ENCODE results near the gene PRR15. TPM values are rescaled to one million over a fixed set of nuclear protein-coding genes. Genes with fewer than 3 reads are reported as not detected.

Gene PRR15
- total and polyA plus RNA-seq, 9 donors: 0.04 to 3.7 (median 0.69) TPM; not detected in 6

GRCh38 chr7:29596593-29597178, 33.1 kb downstream of the PRR15 start:
- H3K36me3 ChIP-seq (ENCODE audit: control insufficient read depth, insufficient read depth, low read length): no peaks in the 10 kb centered on the region
- no peaks in the 10 kb centered on the region for H3K27me3 ChIP-seq (ENCODE audit: control insufficient read depth, insufficient read depth, low read length)
- H3K4me3 ChIP-seq (ENCODE audit: low read length): no peak overlapping the region
- no peaks in the 10 kb centered on the region for H3K9me3 ChIP-seq (replicated peaks; ENCODE audit: control insufficient read depth, low read depth, low read length)
- no peak for DNase-seq
- no peak overlapping the region for H3K27ac ChIP-seq (ENCODE audit: low read length)
- no peaks in the 10 kb centered on the region for H3K4me1 ChIP-seq (ENCODE audit: control insufficient read depth, insufficient read depth, low read length)
- no CpG with 5 or more reads among the region's 3 CpGs for WGBS (ENCODE audit: insufficient coverage)

- WGBS (ENCODE audit: insufficient coverage): no CpG with 5 or more reads among the region's 2 CpGs
- H3K4me3 ChIP-seq (ENCODE audit: low read length): no peak overlapping the region
Observed at GRCh38 chr7:29597266-29597665, 33.6 kb downstream of the PRR15 start.

GRCh38 chr7:29598137-29598536, 34.5 kb downstream of the PRR15 start:
- no peak for DNase-seq
- H3K27ac ChIP-seq (ENCODE audit: low read length): no peak overlapping the region
- no CpG with 5 or more reads among the region's 3 CpGs for WGBS (ENCODE audit: insufficient coverage)
- H3K27me3 ChIP-seq (ENCODE audit: control insufficient read depth, insufficient read depth, low read length): no peaks in the 10 kb centered on the region
- no peaks in the 10 kb centered on the region for H3K9me3 ChIP-seq (replicated peaks; ENCODE audit: control insufficient read depth, low read depth, low read length)
- no peak overlapping the region for H3K4me3 ChIP-seq (ENCODE audit: low read length)
- H3K36me3 ChIP-seq (ENCODE audit: control insufficient read depth, insufficient read depth, low read length): no peaks in the 10 kb centered on the region
- H3K4me1 ChIP-seq (ENCODE audit: control insufficient read depth, insufficient read depth, low read length): no peaks in the 10 kb centered on the region

More at GRCh38 chr7:29597266-29597665, 33.6 kb downstream of the PRR15 start:
- no peak overlapping the region for H3K27ac ChIP-seq (ENCODE audit: low read length)
- no peaks in the 10 kb centered on the region for H3K9me3 ChIP-seq (replicated peaks; ENCODE audit: control insufficient read depth, low read depth, low read length)
- H3K27me3 ChIP-seq (ENCODE audit: control insufficient read depth, insufficient read depth, low read length): no peaks in the 10 kb centered on the region
- no peaks in the 10 kb centered on the region for H3K36me3 ChIP-seq (ENCODE audit: control insufficient read depth, insufficient read depth, low read length)
- H3K4me1 ChIP-seq (ENCODE audit: control insufficient read depth, insufficient read depth, low read length): no peaks in the 10 kb centered on the region
- DNase-seq: no peak

DNA sequence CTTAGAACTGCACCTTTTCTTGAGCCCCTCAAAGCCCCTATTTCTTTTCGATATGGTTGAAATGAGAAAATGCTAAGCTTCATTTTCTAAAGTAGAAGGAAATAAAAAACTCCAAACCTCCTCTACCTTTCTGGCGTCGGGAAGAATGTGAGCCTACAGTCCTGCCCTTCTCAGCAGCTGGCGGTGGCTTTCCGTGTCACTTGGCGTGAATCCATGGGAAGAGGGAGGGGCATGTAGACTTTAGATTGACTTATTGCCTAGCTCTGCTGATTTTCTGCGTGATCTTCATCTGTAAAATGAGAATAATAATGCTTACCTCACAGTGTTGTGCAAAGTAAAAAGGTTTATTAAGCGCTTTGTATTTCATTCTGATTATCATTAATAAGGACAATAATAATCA, 35.0 kb downstream of the PRR15 start:
- no peaks in the 10 kb centered on the region for H3K36me3 ChIP-seq (ENCODE audit: control insufficient read depth, insufficient read depth, low read length)
- no peak overlapping the region for H3K27ac ChIP-seq (ENCODE audit: low read length)
- no peak overlapping the region for H3K4me3 ChIP-seq (ENCODE audit: low read length)
- H3K4me1 ChIP-seq (ENCODE audit: control insufficient read depth, insufficient read depth, low read length): no peaks in the 10 kb centered on the region
- WGBS (ENCODE audit: insufficient coverage): 60% methylated on average over 3 of the region's 8 CpGs
- no peaks in the 10 kb centered on the region for H3K27me3 ChIP-seq (ENCODE audit: control insufficient read depth, insufficient read depth, low read length)
- H3K9me3 ChIP-seq (replicated peaks; ENCODE audit: control insufficient read depth, low read depth, low read length): no peaks in the 10 kb centered on the region
- DNase-seq: no peak

DNA sequence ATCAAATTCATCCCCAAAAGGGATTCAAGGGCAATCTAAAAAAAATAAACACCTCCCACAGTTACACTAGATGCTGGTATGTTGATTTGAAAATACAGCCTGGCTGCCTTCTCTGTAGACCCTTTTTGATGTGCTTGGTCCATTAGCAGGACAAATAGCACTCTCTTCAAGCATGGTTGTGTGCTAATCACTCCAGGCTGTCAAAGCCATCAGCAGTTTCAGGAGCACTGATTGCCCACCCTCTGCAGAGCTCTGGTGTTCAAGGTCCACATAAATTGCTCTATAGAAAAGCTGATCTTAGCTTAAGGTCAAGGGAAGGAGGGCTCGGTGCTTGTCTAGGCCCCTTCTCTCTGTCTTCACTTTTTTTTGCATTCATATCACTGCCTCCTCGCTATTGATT, 35.4 kb downstream of the PRR15 start:
- WGBS (ENCODE audit: insufficient coverage): no CpG with 5 or more reads among the region's 2 CpGs

GRCh38 chr7:29600661-29601060, 37.0 kb downstream of the PRR15 start:
- 70% methylated on average over 1 of the region's 4 CpGs for WGBS (ENCODE audit: insufficient coverage)
- Histone ChIP-seq H3K27me3 (ENCODE audit: control insufficient read depth, insufficient read depth, low read length) (no peaks in the 10 kb centered on the region), H3K36me3 (ENCODE audit: control insufficient read depth, insufficient read depth, low read length) (no peaks in the 10 kb centered on the region), H3K4me3 (ENCODE audit: low read length) (no peak overlapping the region), H3K4me1 (ENCODE audit: control insufficient read depth, insufficient read depth, low read length) (no peaks in the 10 kb centered on the region), H3K27ac (ENCODE audit: low read length) (no peak overlapping the region), H3K9me3 (replicated peaks; ENCODE audit: control insufficient read depth, low read depth, low read length) (no peaks in the 10 kb centered on the region)
- DNase-seq: no peak

More for the DNA sequence above, 35.4 kb downstream of the PRR15 start:
- H3K27me3 ChIP-seq (ENCODE audit: control insufficient read depth, insufficient read depth, low read length): no peaks in the 10 kb centered on the region
- no peak for DNase-seq
- H3K4me1 ChIP-seq (ENCODE audit: control insufficient read depth, insufficient read depth, low read length): no peaks in the 10 kb centered on the region
- H3K9me3 ChIP-seq (replicated peaks; ENCODE audit: control insufficient read depth, low read depth, low read length): no peaks in the 10 kb centered on the region
- no peaks in the 10 kb centered on the region for H3K36me3 ChIP-seq (ENCODE audit: control insufficient read depth, insufficient read depth, low read length)
- H3K27ac ChIP-seq (ENCODE audit: low read length): no peak overlapping the region
- H3K4me3 ChIP-seq (ENCODE audit: low read length): no peak overlapping the region

DNA sequence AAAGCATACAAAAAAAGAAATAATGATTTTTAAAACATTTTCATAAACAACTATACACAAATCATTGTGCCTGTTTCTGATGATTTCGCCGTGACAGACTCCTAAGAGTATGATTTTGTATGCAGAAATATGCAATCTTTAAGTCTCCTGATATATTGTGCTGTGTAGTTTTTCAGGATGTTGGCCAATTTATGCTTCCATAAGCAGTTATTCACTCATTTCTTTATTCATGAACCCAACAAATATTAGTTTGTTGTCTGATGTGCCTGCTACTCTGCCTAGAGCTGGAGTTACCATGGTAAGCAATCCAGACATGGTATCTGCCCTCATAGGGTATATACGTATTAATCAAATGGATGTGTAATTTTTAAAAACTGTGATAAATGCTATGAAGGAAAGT, 40.4 kb downstream of the PRR15 start:
- no peak overlapping the region for H3K27ac ChIP-seq (ENCODE audit: low read length)
- no peak for DNase-seq

DNA sequence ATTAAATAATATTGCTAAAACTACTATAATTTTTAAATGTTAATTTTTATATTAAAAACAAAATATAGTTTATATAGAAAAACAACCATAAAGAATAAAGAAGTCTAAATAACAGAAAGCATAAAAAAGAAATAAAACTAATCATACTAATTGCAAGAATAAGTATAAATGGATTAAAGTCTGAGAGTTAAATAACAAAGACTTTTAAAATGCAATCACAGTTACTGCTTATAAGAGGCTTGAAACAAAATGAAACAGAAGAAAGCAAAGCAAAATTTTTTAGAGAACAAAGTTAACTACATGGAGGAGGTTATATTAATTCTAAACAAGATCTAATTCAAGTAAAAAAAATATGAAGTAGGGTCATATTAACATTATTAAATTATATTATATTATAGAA, 41.1 kb downstream of the PRR15 start:
- H3K4me3 ChIP-seq (ENCODE audit: low read length): no peak overlapping the region

More for the DNA sequence above, 40.4 kb downstream of the PRR15 start:
- Histone ChIP-seq H3K4me1 (ENCODE audit: control insufficient read depth, insufficient read depth, low read length) (peaks cover 3% of the 10 kb centered on the region), H3K4me3 (ENCODE audit: low read length) (no peak overlapping the region), H3K9me3 (replicated peaks; ENCODE audit: control insufficient read depth, low read depth, low read length) (no peaks in the 10 kb centered on the region), H3K27me3 (ENCODE audit: control insufficient read depth, insufficient read depth, low read length) (no peaks in the 10 kb centered on the region), H3K36me3 (ENCODE audit: control insufficient read depth, insufficient read depth, low read length) (no peaks in the 10 kb centered on the region)
- 80% methylated on average over 1 of the region's 3 CpGs for WGBS (ENCODE audit: insufficient coverage)

GRCh38 chr7:29605671-29606070, 42.0 kb downstream of the PRR15 start:
- no peaks in the 10 kb centered on the region for H3K36me3 ChIP-seq (ENCODE audit: control insufficient read depth, insufficient read depth, low read length)
- H3K9me3 ChIP-seq (replicated peaks; ENCODE audit: control insufficient read depth, low read depth, low read length): no peaks in the 10 kb centered on the region
- DNase-seq: no peak
- H3K27ac ChIP-seq (ENCODE audit: low read length): no peak overlapping the region
- H3K27me3 ChIP-seq (ENCODE audit: control insufficient read depth, insufficient read depth, low read length): no peaks in the 10 kb centered on the region
- H3K4me1 ChIP-seq (ENCODE audit: control insufficient read depth, insufficient read depth, low read length): peaks cover 5% of the 10 kb centered on the region
- WGBS (ENCODE audit: insufficient coverage): 60% methylated on average over 1 of the region's 3 CpGs
- H3K4me3 ChIP-seq (ENCODE audit: low read length): no peak overlapping the region

More for the DNA sequence above, 41.1 kb downstream of the PRR15 start:
- Histone ChIP-seq H3K4me1 (ENCODE audit: control insufficient read depth, insufficient read depth, low read length) (peaks cover 4% of the 10 kb centered on the region), H3K9me3 (replicated peaks; ENCODE audit: control insufficient read depth, low read depth, low read length) (no peaks in the 10 kb centered on the region), H3K27ac (ENCODE audit: low read length) (no peak overlapping the region), H3K27me3 (ENCODE audit: control insufficient read depth, insufficient read depth, low read length) (no peaks in the 10 kb centered on the region), H3K36me3 (ENCODE audit: control insufficient read depth, insufficient read depth, low read length) (no peaks in the 10 kb centered on the region)
- DNase-seq: no peak

DNA sequence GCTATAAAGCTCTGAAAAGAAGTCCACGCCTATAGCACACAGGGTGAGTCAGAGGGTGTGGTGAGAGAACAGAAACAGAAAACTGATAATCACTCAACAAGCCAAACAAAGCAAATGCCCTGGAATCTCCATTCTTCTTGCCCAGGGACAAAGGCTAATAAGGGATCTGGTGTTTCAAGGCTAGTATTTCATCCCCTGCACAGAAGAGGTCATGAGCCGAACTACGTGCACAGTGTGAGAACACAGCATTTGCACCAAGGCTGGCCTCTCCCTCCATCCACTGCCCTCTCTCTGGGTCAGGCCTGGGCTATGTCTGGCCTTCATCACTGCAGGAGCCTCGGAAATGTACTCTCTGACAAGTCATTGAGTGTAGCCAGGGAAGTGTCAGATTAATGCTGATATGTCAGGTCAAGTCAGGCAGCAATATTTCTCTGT, 42.7 kb downstream of the PRR15 start:
- H3K9me3 ChIP-seq (replicated peaks; ENCODE audit: control insufficient read depth, low read depth, low read length): no peaks in the 10 kb centered on the region
- WGBS (ENCODE audit: insufficient coverage): 40% methylated on average over 2 of the region's 4 CpGs
- no peaks in the 10 kb centered on the region for H3K36me3 ChIP-seq (ENCODE audit: control insufficient read depth, insufficient read depth, low read length)
- peak; percentile 22 for DNase-seq
- H3K27me3 ChIP-seq (ENCODE audit: control insufficient read depth, insufficient read depth, low read length): no peaks in the 10 kb centered on the region
- peaks cover 5% of the 10 kb centered on the region for H3K4me1 ChIP-seq (ENCODE audit: control insufficient read depth, insufficient read depth, low read length)
- no peak overlapping the region for H3K27ac ChIP-seq (ENCODE audit: low read length)
- no peak overlapping the region for H3K4me3 ChIP-seq (ENCODE audit: low read length)

- no peaks in the 10 kb centered on the region for H3K36me3 ChIP-seq (ENCODE audit: control insufficient read depth, insufficient read depth, low read length)
- no peak overlapping the region for H3K27ac ChIP-seq (ENCODE audit: low read length)
- no peaks in the 10 kb centered on the region for H3K9me3 ChIP-seq (replicated peaks; ENCODE audit: control insufficient read depth, low read depth, low read length)
- no CpG with 5 or more reads among the region's 4 CpGs for WGBS (ENCODE audit: insufficient coverage)
- no peak for DNase-seq
- no peaks in the 10 kb centered on the region for H3K27me3 ChIP-seq (ENCODE audit: control insufficient read depth, insufficient read depth, low read length)
- peaks cover 5% of the 10 kb centered on the region for H3K4me1 ChIP-seq (ENCODE audit: control insufficient read depth, insufficient read depth, low read length)
- no peak overlapping the region for H3K4me3 ChIP-seq (ENCODE audit: low read length)
Observed at GRCh38 chr7:29606830-29607229, 43.2 kb downstream of the PRR15 start.

All from muscle of leg (tissue), 11 donors.